CD4-positive, alpha-beta T cell treated with Interleukin-4 for 1 hour (primary cell): ENCODE results near the gene GALT.

Source experiments
- DNase-seq, 2 donors: peaks; one replicate each; pipeline ENCODE4 v3.0.0-alpha.2; 2020 to 2022

Gene GALT

DNA sequence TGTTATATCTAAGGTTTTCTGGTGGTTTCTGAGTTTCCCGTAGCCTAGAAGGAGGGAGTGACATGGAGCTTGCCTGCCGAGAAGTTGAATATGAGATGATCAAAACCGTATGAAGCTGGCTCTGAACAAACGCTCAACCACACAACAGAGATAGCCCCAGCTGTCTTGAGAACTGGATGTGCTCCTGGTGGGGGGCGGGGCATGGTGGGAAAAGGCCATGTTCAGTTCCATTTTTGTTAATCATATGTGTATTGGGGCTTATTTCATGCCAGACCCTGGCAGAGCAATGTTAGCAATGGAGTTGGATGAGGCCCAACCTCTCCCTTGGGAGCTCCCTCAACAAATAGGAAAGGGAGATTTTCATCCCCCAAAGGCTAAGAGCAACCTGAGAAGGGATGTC, 39.8 kb downstream of the GALT start:
- DNase-seq = no peak

DNA sequence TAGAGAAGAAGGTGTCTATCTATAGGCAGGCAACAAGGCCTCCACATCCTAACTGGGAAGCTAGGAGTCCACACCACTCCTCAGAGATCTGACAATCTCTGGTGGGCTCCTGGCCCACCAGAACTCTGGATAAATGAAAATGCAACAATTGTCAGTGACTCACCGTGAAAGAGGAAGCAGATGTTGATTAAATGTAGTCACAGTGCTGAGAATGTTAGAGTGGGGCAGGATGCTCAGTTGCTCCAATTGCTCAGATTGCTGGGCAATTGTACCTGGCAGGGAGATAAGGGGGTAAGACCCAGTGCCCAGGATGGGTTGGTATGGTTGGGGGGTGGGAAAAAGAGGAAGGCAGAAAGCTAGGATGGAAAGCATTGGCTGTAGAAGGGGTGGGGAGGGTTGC, 40.3 kb downstream of the GALT start:
- no peak for DNase-seq

DNA sequence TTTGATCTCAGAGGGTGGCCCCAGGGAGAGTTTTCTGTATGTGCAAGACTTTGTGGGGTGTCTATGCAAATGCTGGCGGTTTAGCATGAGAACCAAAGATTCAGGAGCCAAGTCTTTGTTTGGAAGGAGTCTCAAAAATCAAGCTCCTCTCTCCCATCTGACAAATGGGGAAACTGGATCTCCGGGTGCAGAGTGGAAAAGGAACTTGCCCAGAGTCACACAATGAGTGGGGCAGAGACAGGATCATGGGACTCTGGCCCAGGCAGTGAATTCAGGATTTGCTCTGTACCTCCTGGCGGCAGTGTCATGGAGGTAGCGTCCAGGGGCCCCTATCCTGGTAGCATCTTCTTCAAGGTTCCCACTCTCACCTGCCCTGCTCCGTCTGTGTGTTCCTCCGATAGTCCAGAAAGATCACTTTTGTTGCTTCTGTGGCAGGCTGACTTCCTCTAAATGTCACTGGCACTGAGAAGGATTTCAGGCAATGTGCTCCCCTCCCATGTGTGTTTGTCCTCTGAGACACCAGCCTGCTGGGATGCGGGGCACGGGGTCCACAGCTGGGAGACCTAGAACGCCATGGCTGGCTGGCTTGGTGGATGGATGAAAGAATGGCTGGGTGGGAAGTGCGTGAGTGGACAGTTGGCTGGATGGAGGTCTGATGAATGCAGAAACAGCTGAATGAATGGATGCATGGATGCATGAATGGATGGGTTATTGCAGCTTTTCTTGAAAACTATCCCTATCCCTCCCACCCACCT, 41.0 kb downstream of the GALT start:
- DNase-seq = no peak

DNA sequence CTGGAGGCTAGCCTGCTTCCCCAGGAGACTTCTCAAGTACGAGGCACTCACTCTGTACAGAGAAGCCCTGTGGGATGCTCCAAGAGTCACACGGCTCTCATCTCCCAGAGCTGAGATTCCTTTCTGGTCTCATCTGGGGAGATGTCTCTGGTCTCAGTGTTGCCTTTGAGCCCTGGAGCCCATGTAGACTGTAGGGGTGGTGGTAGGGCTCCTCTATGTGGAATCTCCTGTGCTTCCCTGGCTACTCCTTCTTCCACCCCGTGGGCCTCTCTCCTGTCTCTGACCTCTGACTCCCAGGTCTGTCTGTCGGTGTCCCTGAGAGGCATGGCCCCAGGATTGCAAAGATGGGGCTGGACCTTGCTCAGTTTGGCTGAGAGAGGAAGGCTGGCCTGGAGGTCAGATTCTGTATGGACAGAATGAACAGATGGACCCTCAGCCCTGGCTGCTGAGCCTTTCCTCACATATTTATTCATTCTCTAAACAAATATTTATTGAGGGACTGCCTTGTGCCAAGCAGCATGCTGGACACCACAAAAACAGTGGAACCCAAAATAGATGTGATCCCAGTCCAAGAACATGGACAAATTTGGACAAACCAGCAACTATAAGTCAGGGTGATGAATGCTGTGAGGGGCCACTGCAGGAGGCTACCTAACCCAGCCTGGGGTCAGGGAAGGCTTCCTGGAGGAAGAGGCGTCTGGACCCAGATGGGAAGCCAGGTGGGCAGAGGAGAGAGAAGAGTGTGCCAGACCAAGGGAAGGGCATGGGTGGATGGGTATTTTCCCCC, 42.0 kb downstream of the GALT start:
- no peak for DNase-seq

DNA sequence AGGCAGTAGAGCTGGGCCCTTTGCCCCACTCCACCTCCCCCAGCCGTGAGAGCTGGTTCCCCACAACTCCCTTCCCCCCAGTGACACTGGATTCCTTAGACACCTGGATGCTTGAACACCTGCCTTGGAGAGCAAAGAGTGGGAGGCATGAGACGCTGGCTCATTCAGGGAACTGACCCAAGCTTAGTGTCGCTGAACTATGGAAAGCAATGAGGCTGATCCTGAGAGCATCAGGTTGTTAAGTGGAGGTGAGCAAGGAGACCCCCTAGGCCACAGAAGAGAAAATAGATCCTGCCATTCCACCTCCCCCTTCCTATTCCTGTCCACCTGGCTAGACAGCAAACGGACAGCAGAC, 42.6 kb downstream of the GALT start:
- no peak for DNase-seq

DNA sequence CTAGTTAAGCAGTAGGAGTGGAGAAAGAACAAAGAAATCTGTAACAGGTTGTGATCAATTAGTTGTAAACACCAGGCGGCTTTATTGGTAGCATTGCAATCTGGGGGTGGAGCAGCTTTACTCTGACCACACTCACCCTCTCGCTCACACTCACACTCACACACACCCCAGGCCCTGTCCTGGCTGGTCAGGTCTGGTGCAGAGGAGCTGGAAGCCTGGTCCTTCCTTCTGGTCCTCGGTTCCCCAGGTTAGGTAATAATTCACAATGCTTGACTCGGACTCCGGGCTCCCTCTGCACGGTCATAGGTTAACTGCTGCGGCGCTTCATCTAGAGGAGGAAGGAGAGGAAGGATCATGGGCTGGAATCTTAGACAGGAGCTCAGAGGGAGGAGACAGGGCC, 43.0 kb downstream of the GALT start:
- DNase-seq = no peak

DNA sequence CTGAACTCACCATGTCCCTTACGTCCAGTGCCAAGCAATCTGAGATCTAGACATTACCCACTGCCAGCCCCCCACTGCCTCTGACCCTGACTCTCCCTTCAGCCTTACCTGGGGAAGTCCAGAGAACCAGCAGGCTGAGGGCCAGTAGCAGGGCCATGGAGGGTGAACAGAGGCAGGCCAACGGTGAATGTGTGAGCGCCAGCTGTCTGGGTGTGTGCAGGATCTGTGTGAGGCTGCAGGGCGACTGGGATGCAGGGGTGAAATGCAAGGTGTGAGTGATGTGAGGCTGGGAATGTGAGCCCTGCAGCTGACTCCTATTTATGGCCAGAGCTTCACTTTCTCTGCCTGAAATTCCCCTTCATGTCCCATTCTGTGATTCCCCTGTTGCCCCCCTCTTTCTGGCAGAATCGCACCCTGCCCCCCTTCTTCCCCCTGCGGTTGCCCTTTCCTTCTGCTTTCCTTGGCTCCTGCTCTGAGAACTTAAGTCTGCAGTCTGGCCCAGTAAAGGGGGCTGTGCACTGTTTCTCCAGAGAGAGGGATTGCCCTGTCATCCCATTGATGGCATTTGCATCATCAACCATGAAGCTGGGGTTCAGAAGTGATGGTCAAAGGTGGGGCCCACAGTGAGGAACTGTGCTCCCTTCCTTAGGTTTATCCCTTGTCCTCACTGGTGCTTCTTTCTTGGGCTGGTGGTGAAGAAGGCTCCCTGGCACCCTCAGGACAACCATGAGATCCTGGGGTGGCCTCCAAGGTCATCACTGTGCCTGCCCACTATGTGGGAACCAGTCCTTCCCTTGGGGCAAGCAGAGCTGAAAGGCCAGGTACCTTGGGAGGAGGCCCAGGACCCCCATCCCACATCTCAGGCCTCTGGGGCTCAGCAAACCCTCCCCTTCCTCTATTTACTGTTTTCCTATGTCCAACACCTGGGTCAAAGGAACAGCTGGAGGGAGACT, 44.8 kb downstream of the GALT start, which contains the start of gene CCL19:
Gene CCL19 (minus strand): TSS at position 294 of the 953 bp plus-strand sequence. CDS start 137 bp downstream, at position 157.
- no peak for DNase-seq

DNA sequence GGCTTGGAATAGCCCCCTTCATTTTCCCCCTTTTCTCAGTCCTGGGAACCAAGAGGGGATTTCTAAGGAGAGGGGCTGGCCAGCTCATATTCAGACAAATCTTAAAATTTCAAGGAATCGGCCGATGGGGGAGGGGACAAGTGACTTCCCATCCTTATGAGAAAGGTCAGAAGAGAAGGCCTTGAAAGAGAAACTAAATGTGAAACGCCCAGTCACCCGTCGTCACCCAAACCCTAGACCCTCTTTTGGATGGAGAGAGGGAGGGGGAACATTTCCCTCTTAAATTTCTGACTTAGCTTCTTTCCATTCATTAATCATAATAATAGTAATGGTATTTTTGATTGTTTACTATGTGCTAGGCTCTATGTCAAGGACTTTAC, 45.5 kb downstream of the GALT start:
- no peak for DNase-seq

DNA sequence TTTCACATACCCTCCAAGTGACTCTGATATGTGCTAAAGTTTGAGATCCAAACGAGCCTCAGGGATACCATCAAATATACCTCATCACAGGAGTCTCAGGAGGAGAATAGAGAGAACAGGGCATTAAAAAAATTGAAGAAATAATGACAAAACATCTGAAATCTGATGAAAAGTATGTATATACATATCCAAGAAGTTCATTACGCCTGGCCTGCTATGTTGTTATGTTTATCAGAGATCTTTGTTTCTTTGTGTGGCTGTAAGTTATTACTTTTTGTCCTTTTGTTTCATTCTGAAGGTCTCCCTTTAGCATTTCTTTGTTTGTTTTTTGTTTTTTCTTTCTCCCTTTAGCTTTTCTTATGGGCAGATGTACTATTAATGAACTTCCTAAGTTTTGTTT, 47.1 kb downstream of the GALT start:
- DNase-seq = no peak

DNA sequence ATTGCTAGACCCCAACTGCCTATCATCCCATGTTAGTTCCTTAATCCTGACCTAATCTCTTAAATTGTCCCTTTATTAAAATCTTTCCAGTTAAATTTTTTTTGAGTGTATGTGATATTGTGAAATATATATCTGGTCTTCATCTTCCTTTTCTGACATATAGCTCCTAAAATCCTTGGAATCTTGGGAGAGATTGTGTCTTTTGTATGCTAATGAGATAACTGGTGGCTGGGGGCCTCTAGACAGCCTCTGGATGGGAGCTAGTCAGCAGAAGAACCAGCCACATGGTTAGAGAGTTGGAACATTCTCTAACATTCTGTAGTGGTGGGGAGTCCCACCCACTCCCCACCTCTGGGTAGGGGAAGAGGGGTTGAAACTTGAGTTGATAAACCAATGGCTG, 48.3 kb downstream of the GALT start:
- no peak for DNase-seq
